SK-N-MC (cell line): ENCODE results near the gene PLXNA4.

ENCODE experiments used
- EZH2 ChIP-seq: fragments of 200-600 bp; sonication (generic); IDR thresholded peaks from one replicate; pipeline ENCODE4 v1.6.1; 2017; ENCODE audit warnings: antibody characterized with exemption
- FOXP2 ChIP-seq: optimal IDR thresholded peaks from 2 replicates; pipeline ENCODE3; 2011; ENCODE audit warnings: mild to moderate bottlenecking, moderate library complexity; ENCODE audit not compliant: insufficient read depth; ENCODE audit errors: extremely low read length, control extremely low read depth
- POLR2AphosphoS5 ChIP-seq: IDR thresholded peaks from 2 replicates; pipeline ENCODE4 v1.6.1; 2012; ENCODE audit warnings: mild to moderate bottlenecking, low read depth, low read length, borderline replicate concordance

GRCh38 chr7:132125096-132125495 lies 451.2 kb downstream of the PLXNA4 start:
- TF ChIP-seq POLR2AphosphoS5 (no peak), EZH2 (no peak), FOXP2 (no peak)
